ENCODE data around the gene OGG1.

DNA sequence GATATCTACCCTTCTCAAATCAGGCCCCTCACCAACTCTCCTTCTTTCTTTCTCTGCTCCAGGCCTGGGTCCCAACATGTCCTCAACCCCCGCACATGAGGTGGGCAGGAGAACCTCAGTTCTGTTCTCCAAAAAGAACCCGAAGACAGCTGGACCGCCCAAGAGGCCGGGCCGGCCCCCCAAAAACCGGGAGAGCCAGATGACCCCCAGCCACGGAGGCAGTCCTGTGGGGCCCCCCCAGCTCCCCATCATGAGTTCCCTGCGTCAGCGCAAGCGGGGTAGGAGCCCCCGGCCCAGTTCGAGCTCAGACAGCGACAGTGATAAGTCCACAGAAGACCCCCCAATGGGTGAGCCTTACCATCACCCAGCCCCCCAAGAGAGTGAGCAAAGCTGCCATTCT, 5.6 kb upstream of the OGG1 start:
- TF ChIP-seq, protein P1, sequence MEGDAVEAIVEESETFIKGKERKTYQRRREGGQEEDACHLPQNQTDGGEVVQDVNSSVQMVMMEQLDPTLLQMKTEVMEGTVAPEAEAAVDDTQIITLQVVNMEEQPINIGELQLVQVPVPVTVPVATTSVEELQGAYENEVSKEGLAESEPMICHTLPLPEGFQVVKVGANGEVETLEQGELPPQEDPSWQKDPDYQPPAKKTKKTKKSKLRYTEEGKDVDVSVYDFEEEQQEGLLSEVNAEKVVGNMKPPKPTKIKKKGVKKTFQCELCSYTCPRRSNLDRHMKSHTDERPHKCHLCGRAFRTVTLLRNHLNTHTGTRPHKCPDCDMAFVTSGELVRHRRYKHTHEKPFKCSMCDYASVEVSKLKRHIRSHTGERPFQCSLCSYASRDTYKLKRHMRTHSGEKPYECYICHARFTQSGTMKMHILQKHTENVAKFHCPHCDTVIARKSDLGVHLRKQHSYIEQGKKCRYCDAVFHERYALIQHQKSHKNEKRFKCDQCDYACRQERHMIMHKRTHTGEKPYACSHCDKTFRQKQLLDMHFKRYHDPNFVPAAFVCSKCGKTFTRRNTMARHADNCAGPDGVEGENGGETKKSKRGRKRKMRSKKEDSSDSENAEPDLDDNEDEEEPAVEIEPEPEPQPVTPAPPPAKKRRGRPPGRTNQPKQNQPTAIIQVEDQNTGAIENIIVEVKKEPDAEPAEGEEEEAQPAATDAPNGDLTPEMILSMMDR (IDR thresholded peaks at IDR 0.05): no peak
- no peak for TF ChIP-seq POLR2A (IDR thresholded peaks at IDR 0.05)

Data from right lobe of liver (tissue), 4 donors.